Smooth muscle cell (in vitro differentiated cells): Measurements from ENCODE around the gene ANAPC5. TPM values are rescaled to one million over a fixed set of nuclear protein-coding genes. Genes with fewer than 3 reads are reported as not detected.

Source experiments
- DNase-seq: peaks from one replicate; lab custom pipeline; 2025; ENCODE audit not compliant: unreplicated experiment; lab: John Stamatoyannopoulos, UW
- H2AFZ ChIP-seq: fragments of 200-600 bp; sonication (generic); 2 replicates; pipeline ENCODE4 v1.6.0; 2016; ENCODE audit warnings: antibody characterized with exemption, low read depth, mild to moderate bottlenecking
- H3F3A ChIP-seq: fragments of 200-600 bp; sonication (generic); 2 replicates; pipeline ENCODE4 v1.6.0; 2017; ENCODE audit warnings: antibody characterized with exemption, low read depth
- H3K27ac ChIP-seq: fragments of 200-600 bp; sonication (generic); 2 replicates; pipeline ENCODE4 v1.5.1; 2016; ENCODE audit warnings: low read depth, mild to moderate bottlenecking
- H3K27me3 ChIP-seq: fragments of 200-600 bp; sonication (generic); 2 replicates; pipeline ENCODE4 v1.6.1; 2016; ENCODE audit warnings: low read depth, mild to moderate bottlenecking
- H3K36me3 ChIP-seq: fragments of 200-600 bp; sonication (generic); 2 replicates; pipeline ENCODE4 v1.5.1; 2016; ENCODE audit warnings: low read depth
- H3K4me1 ChIP-seq: fragments of 200-600 bp; sonication (generic); 2 replicates; pipeline ENCODE4 v1.5.1; 2016; ENCODE audit warnings: low read depth
- H3K4me2 ChIP-seq: fragments of 200-600 bp; sonication (generic); 2 replicates; pipeline ENCODE4 v1.6.0; 2016; ENCODE audit warnings: mild to moderate bottlenecking
- H3K4me3 ChIP-seq: fragments of 200-600 bp; sonication (generic); 2 replicates; pipeline ENCODE4 v1.5.1; 2016; ENCODE audit warnings: mild to moderate bottlenecking
- H3K79me2 ChIP-seq: fragments of 200-600 bp; sonication (generic); 2 replicates; pipeline ENCODE4 v1.6.0; 2016; ENCODE audit warnings: low read depth, mild to moderate bottlenecking
- H3K9ac ChIP-seq: fragments of 200-600 bp; sonication (generic); 2 replicates; pipeline ENCODE4 v1.6.0; 2016; ENCODE audit warnings: low read depth
- H3K9me3 ChIP-seq: fragments of 200-600 bp; sonication (generic); replicated peaks from 2 replicates; pipeline ENCODE4 v1.5.1; 2016; ENCODE audit warnings: low read depth
- H4K20me1 ChIP-seq: fragments of 200-600 bp; sonication (generic); 2 replicates; pipeline ENCODE4 v1.6.0; 2016; ENCODE audit warnings: low read depth
- WGBS: methylation state at CpG from one replicate; pipeline ENCODE4 v1.1.7; 2016; ENCODE audit warnings: low lambda C conversion rate; 5-methylcytosine and 5-hydroxymethylcytosine counted together
- polyA plus RNA-seq: library from polyadenylated mRNA; unstranded; fragments of >200 nt; fragmentation: Nextera tagmentation; extraction: Ambion mirVana; gene quantifications from 2 replicates; pipeline ENCODE4 v1.2.1, GENCODE V29; 2016
- total RNA-seq: library from RNA; depleted of rRNA; stranded (reverse); fragments of >200 nt; gene quantifications from 2 replicates; pipeline ENCODE4 v1.2.3, GENCODE V29; 2014
- TF ChIP-seq, protein P1 (sequence below): fragments of 200-600 bp; sonication (generic); IDR thresholded peaks from 2 replicates; pipeline ENCODE4 v1.5.1; 2017; ENCODE audit warnings: borderline replicate concordance, mild to moderate bottlenecking, antibody characterized with exemption; ENCODE audit not compliant: insufficient read depth, poor library complexity, severe bottlenecking

ANAPC5 gene
- total and polyA plus RNA-seq, 2 experiments from 2014 or later = 109 to 121 TPM

DNA sequence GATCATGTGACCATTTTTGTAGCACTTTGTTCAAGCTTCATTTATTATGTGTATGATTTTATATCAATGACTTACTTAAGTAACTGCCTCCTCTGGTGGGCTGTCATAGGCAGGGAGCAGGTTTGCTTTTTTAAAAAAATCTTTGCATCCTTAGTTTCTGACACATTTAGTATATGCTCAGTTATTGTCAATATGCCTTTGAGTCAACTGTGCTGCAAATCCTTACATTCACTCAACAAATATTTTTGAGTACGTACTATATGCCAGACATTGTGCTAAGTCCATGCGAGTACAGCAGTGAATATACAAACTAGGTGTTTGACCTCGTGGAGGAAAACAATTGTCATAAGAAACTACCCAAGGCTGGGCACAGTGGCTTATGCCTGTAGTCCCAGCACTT, 4.4 kb upstream of the ANAPC5 start:
- Histone ChIP-seq H3K79me2 (peaks cover 2% of the 10 kb centered on the region), H3K4me2 (no peak overlapping the region), H3K27me3 (no peaks in the 10 kb centered on the region), H3K27ac (no peak overlapping the region), H4K20me1 (no peaks in the 10 kb centered on the region), H3K36me3 (no peaks in the 10 kb centered on the region), H3F3A (no peaks in the 10 kb centered on the region), H3K9ac (no peak overlapping the region), H3K4me3 (no peak overlapping the region), H3K4me1 (peaks cover 5% of the 10 kb centered on the region), H3K9me3 (no peaks in the 10 kb centered on the region), H2AFZ (no peak overlapping the region)
- DNase-seq = no peak
- WGBS = 88% methylated on average over 3 of the region's 3 CpGs
- TF ChIP-seq, protein P1, sequence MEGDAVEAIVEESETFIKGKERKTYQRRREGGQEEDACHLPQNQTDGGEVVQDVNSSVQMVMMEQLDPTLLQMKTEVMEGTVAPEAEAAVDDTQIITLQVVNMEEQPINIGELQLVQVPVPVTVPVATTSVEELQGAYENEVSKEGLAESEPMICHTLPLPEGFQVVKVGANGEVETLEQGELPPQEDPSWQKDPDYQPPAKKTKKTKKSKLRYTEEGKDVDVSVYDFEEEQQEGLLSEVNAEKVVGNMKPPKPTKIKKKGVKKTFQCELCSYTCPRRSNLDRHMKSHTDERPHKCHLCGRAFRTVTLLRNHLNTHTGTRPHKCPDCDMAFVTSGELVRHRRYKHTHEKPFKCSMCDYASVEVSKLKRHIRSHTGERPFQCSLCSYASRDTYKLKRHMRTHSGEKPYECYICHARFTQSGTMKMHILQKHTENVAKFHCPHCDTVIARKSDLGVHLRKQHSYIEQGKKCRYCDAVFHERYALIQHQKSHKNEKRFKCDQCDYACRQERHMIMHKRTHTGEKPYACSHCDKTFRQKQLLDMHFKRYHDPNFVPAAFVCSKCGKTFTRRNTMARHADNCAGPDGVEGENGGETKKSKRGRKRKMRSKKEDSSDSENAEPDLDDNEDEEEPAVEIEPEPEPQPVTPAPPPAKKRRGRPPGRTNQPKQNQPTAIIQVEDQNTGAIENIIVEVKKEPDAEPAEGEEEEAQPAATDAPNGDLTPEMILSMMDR = no peak

DNA sequence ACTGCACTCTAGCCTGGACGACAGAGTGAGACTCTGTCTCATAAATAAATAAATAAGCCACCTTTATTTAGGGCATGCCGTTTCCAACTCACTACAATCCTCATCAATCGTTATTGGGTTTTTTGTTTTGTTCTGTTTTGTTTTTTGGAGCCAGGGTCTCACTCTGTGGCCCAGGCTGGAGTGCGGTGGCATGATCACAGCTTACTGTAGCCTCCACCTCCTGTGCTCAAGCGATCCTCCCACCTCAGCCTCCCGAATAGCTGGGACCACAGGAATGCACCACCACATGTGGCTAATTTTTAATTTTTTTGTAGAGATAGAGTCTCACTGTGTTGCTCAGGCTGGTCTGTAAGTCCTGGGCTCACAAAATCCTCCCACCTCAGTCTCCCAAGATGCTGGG, 3.6 kb upstream of the ANAPC5 start:
- no peak for DNase-seq
- Histone ChIP-seq H3K9ac (no peak overlapping the region), H3K4me1 (peaks cover 5% of the 10 kb centered on the region), H3K4me3 (no peak overlapping the region), H3F3A (no peaks in the 10 kb centered on the region), H3K9me3 (no peaks in the 10 kb centered on the region), H3K27ac (no peak overlapping the region), H3K27me3 (no peaks in the 10 kb centered on the region), H2AFZ (no peak overlapping the region), H3K79me2 (peaks cover 10% of the 10 kb centered on the region), H3K4me2 (no peak overlapping the region), H4K20me1 (no peaks in the 10 kb centered on the region), H3K36me3 (no peaks in the 10 kb centered on the region)
- 87% methylated on average over 6 of the region's 6 CpGs for WGBS
- TF ChIP-seq, protein P1 = no peak

DNA sequence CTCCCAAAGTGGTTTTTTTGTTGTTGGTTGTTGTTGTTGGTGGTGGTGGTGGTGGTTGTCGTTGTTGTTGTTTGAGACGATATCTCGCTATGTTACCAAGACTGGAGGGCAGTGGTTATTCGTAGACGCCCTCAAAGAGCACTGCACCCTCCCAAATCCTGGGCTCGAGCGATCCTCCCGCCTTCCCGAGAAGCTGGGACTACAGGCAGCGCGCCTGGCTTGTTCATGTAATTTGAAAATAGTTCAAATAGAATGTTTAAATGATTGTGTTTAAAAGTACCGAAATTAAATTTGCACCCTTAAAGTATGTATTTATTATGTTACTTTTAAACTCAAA, 439 bp upstream of the ANAPC5 start:
- Histone ChIP-seq H3K4me2 (peak overlapping the region; percentile 93), H2AFZ (peak overlapping the region; percentile 87), H3K4me3 (peak overlapping the region; percentile 94), H3K4me1 (peaks cover 5% of the 10 kb centered on the region), H3F3A (no peaks in the 10 kb centered on the region), H3K79me2 (peaks cover 36% of the 10 kb centered on the region), H3K36me3 (no peaks in the 10 kb centered on the region), H4K20me1 (peaks cover 14% of the 10 kb centered on the region), H3K27ac (peak overlapping the region; percentile 66), H3K9ac (peak overlapping the region; percentile 53), H3K9me3 (no peaks in the 10 kb centered on the region), H3K27me3 (no peaks in the 10 kb centered on the region)
- DNase-seq = no peak
- TF ChIP-seq, protein P1 = no peak
- whole genome bisulfite sequencing = 2% methylated on average over 8 of the region's 12 CpGs

DNA sequence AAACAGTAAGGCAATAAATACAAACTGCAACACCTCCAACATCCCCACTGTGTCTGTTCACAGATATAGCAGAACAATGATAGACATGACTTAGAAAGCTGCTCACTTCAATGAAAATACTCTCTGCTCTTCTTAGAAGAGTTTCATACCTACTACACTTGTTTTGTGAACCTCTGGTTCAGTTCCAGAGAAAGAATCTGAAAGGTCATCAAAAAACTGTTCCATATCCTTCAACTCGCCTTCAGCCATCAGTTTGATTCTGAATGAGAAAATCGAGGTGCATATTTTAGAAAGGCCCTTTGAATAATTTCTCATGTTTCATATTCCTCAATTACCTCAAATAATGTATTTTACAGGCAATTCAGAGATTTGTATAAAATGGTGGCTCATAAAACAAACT, 5.5 kb downstream of the ANAPC5 start:
- no peak overlapping the region for H3K4me2 ChIP-seq
- no peaks in the 10 kb centered on the region for H3K9me3 ChIP-seq
- TF ChIP-seq, protein P1 = no peak
- peaks cover 41% of the 10 kb centered on the region for H3K79me2 ChIP-seq
- H2AFZ ChIP-seq = no peak overlapping the region
- no peak for DNase-seq
- H4K20me1 ChIP-seq = peaks cover 23% of the 10 kb centered on the region
- no peaks in the 10 kb centered on the region for H3K4me1 ChIP-seq
- peaks cover 9% of the 10 kb centered on the region for H3K36me3 ChIP-seq
- no peaks in the 10 kb centered on the region for H3F3A ChIP-seq
- H3K27me3 ChIP-seq = no peaks in the 10 kb centered on the region
- H3K4me3 ChIP-seq = no peak overlapping the region
- WGBS = 91% methylated on average over 2 of the region's 2 CpGs
- no peak overlapping the region for H3K9ac ChIP-seq
- no peak overlapping the region for H3K27ac ChIP-seq
